ENCODE measurements around the gene P3H4.

The P3H4 gene

DNA sequence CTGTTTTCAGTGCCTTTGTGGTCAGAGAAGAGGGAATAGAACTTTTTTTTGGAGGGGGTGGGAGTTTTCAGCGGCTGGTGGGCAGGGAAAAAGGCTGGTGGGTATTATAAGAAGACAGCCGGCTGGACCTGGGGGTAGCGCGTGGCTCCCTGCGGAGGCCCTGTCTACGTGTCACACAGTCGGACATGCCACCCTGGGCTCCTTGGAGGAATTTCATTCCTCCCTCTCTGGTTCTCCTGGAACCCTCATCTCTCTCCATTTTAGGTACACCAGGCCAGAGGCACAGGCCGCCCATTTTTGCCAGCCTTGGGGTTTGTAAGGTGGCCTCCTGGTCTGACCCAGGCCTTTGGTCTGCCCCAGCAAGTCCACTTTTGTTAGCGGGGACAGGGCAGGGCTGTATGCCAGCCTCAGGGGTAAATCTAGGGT, 2.0 kb upstream of the P3H4 start:
- TF ChIP-seq SIN3A (IDR thresholded peaks at IDR 0.05; ENCODE audit: borderline replicate concordance, insufficient read depth, low read length) (no peak), TAF1 (IDR thresholded peaks at IDR 0.05; ENCODE audit: borderline replicate concordance, insufficient read depth, low read length) (no peak), POLR2AphosphoS5 (IDR thresholded peaks at IDR 0.05; ENCODE audit: low read depth, low read length) (no peak), FOXP2 (optimal IDR thresholded peaks at IDR 0.05; ENCODE audit: borderline replicate concordance, extremely low read depth, extremely low read length, insufficient read depth) (no peak)
- TF ChIP-seq, protein P1, sequence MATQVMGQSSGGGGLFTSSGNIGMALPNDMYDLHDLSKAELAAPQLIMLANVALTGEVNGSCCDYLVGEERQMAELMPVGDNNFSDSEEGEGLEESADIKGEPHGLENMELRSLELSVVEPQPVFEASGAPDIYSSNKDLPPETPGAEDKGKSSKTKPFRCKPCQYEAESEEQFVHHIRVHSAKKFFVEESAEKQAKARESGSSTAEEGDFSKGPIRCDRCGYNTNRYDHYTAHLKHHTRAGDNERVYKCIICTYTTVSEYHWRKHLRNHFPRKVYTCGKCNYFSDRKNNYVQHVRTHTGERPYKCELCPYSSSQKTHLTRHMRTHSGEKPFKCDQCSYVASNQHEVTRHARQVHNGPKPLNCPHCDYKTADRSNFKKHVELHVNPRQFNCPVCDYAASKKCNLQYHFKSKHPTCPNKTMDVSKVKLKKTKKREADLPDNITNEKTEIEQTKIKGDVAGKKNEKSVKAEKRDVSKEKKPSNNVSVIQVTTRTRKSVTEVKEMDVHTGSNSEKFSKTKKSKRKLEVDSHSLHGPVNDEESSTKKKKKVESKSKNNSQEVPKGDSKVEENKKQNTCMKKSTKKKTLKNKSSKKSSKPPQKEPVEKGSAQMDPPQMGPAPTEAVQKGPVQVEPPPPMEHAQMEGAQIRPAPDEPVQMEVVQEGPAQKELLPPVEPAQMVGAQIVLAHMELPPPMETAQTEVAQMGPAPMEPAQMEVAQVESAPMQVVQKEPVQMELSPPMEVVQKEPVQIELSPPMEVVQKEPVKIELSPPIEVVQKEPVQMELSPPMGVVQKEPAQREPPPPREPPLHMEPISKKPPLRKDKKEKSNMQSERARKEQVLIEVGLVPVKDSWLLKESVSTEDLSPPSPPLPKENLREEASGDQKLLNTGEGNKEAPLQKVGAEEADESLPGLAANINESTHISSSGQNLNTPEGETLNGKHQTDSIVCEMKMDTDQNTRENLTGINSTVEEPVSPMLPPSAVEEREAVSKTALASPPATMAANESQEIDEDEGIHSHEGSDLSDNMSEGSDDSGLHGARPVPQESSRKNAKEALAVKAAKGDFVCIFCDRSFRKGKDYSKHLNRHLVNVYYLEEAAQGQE (IDR thresholded peaks at IDR 0.05; ENCODE audit: insufficient read depth in 1 of 2, low read depth in 2 of 2, low read length in 2 of 2) = no peak

- no peak for TF ChIP-seq POLR2AphosphoS5 (IDR thresholded peaks at IDR 0.05; ENCODE audit: low read depth, low read length)
- TF ChIP-seq, protein P1 (IDR thresholded peaks at IDR 0.05; ENCODE audit: insufficient read depth in 1 of 2, low read depth in 2 of 2, low read length in 2 of 2) = no peak
- no peak for TF ChIP-seq FOXP2 (optimal IDR thresholded peaks at IDR 0.05; ENCODE audit: borderline replicate concordance, extremely low read depth, extremely low read length, insufficient read depth)
- TF ChIP-seq SIN3A (IDR thresholded peaks at IDR 0.05; ENCODE audit: borderline replicate concordance, insufficient read depth, low read length) = no peak
- no peak for TF ChIP-seq TAF1 (IDR thresholded peaks at IDR 0.05; ENCODE audit: borderline replicate concordance, insufficient read depth, low read length)
These were observed 1.5 kb upstream of the P3H4 start for GRCh38 chr17:41813152-41813680.

DNA sequence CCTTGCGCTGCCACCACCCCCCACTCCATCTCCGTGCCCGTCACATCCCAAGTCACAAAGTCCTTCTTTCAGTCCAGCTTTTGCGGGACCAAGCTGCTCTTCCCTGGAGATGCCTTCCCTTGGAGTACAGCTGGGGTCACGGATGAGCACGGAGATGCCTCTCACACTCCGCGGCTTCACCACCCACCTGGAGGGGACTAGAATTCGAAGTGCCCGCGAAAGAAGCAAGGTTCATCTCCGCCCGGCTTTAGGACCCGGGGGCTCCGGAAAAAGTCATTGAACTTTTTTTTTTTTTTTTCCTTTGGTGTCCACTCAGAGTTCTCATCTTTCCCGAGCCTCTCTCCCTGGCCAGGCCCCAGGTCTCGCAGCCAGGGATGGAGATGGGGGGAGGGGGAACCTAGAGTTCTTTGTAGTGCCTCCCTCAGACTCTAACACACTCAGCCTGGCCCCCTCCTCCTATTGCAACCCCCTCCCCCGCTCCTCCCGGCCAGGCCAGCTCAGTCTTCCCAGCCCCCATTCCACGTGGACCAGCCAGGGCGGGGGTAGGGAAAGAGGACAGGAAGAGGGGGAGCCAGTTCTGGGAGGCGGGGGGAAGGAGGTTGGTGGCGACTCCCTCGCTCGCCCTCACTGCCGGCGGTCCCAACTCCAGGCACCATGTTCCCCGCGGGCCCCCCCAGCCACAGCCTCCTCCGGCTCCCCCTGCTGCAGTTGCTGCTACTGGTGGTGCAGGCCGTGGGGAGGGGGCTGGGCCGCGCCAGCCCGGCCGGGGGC, 817 bp upstream of the P3H4 start, which contains the start of gene FKBP10:
Gene FKBP10 (plus strand): TSS at position 624 of the 771 bp plus-strand sequence. CDS start 31 bp downstream, at position 655.
- TF ChIP-seq TAF1 (IDR thresholded peaks at IDR 0.05; ENCODE audit: borderline replicate concordance, insufficient read depth, low read length) = peak; percentile 80; the same call in 1 of the 2 replicates
- TF ChIP-seq, protein P1 (IDR thresholded peaks at IDR 0.05; ENCODE audit: insufficient read depth in 1 of 2, low read depth in 2 of 2, low read length in 2 of 2) = 0 out of 4 replicates have a peak, but pooled peaks have one; percentile 5
- peak; percentile 83 for TF ChIP-seq POLR2AphosphoS5 (IDR thresholded peaks at IDR 0.05; ENCODE audit: low read depth, low read length)
- TF ChIP-seq SIN3A (IDR thresholded peaks at IDR 0.05; ENCODE audit: borderline replicate concordance, insufficient read depth, low read length) = peak; percentile 12; the same call in 1 of the 2 replicates
- TF ChIP-seq FOXP2 (optimal IDR thresholded peaks at IDR 0.05; ENCODE audit: borderline replicate concordance, extremely low read depth, extremely low read length, insufficient read depth) = peak; percentile 44

- TF ChIP-seq, protein P1 (IDR thresholded peaks at IDR 0.05; ENCODE audit: insufficient read depth in 1 of 2, low read depth in 2 of 2, low read length in 2 of 2) = no peak
- TF ChIP-seq TAF1 (IDR thresholded peaks at IDR 0.05; ENCODE audit: borderline replicate concordance, insufficient read depth, low read length) (no peak), SIN3A (IDR thresholded peaks at IDR 0.05; ENCODE audit: borderline replicate concordance, insufficient read depth, low read length) (no peak), FOXP2 (optimal IDR thresholded peaks at IDR 0.05; ENCODE audit: borderline replicate concordance, extremely low read depth, extremely low read length, insufficient read depth) (no peak), POLR2AphosphoS5 (IDR thresholded peaks at IDR 0.05; ENCODE audit: low read depth, low read length) (no peak)
These were observed 845 bp downstream of the P3H4 start for GRCh38 chr17:41810659-41811548.
